ENCODE measurements around the gene CAPRIN1.

Gene CAPRIN1

DNA sequence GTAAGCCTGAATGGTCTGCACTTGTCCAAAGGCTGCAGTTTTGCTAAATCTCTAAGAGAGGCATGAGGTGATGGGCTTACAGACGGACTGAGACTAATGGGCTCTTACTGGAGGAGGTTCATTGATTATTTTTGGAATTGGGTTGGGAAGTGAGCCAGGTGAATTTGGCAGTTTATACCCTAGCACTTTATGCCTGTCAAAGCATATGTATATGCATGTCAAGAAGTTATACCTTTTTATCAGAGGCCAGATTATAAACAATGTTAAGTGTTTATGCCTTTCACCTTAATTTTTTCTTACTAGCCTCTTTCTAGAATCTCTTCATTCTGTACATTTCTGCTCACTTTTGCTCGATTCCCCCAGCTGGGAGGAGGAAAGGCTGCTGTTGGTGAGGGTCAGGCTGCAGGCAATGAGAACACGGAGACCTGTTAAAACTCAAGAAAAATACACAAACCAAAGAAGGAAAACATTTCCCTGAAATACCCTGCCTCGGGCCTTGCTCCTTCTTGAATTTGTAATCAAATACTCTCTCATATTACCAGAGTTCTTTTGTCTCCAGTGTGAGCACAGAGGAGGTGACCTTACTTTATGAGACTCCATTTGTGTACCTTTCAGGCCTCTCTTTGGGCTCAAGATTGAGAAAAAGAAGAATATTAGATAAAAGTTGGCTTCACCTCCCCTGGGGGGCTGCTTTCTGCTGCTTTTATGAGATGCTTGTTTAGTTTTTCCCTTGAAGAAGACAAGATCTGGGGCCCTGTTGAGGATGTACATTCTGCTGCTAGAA is 73.5 kb downstream of the CAPRIN1 start:
- no peak for DNase-seq (ENCODE audit: low spot score)
- in situ Hi-C loops (cut with MboI; ENCODE audit: low sequenced_read_pairs, unreplicated experiment) = no loop called here
- TF ChIP-seq CTCF (IDR thresholded peaks at IDR 0.05; ENCODE audit: borderline replicate concordance, control extremely low read depth, extremely low read depth, insufficient read depth, missing control alignments) = no peak

GRCh38 chr11:34126959-34127848 is 75.7 kb downstream of the CAPRIN1 start:
- in situ Hi-C loops (cut with MboI; ENCODE audit: low sequenced_read_pairs, unreplicated experiment) = no loop called here
- TF ChIP-seq CTCF (IDR thresholded peaks at IDR 0.05; ENCODE audit: borderline replicate concordance, control extremely low read depth, extremely low read depth, insufficient read depth, missing control alignments) = no peak
- DNase-seq (ENCODE audit: low spot score) = no peak

GRCh38 chr11:34128824-34129223 is 77.3 kb downstream of the CAPRIN1 start:
- DNase-seq (ENCODE audit: low spot score) = no peak
- TF ChIP-seq CTCF (IDR thresholded peaks at IDR 0.05; ENCODE audit: borderline replicate concordance, control extremely low read depth, extremely low read depth, insufficient read depth, missing control alignments) = no peak
- in situ Hi-C loops (cut with MboI; ENCODE audit: low sequenced_read_pairs, unreplicated experiment) = no loop called here

DNA sequence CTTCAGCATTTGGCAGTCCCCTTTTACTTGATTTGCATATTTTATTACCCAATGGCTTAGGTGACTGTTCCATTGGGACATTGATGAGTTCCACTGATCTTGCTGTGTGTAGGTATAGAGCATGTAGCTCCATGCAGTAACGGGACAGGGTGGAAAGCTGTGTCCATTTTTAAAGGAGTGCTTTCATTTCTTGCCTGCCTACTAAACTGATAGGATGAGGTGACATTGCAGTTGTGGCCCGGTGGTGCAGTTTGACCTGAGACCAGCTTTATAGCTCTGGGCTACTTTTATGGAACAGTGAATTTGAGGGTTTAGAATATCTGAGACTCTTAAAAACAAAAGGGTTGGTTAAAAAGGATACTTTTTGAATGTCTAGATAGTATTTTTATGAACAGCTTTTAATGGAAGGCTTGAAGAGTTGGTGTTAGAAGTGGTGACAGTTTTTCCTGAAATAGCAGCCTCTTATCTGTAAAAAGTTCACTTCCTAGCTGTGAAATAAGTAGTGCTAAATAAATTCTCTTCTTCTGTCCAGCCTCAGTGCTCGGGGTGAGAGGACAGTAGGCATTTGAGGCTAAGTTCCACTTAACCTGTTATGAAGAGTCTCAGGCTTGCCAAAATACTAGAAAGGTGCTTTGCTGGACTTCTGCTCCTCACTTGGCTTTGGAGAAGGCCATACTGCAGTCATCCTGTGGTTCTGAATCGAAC is 80.9 kb downstream of the CAPRIN1 start:
- TF ChIP-seq CTCF (IDR thresholded peaks at IDR 0.05; ENCODE audit: borderline replicate concordance, control extremely low read depth, extremely low read depth, insufficient read depth, missing control alignments) = no peak
- in situ Hi-C loops (cut with MboI; ENCODE audit: low sequenced_read_pairs, unreplicated experiment) = no loop called here

DNA sequence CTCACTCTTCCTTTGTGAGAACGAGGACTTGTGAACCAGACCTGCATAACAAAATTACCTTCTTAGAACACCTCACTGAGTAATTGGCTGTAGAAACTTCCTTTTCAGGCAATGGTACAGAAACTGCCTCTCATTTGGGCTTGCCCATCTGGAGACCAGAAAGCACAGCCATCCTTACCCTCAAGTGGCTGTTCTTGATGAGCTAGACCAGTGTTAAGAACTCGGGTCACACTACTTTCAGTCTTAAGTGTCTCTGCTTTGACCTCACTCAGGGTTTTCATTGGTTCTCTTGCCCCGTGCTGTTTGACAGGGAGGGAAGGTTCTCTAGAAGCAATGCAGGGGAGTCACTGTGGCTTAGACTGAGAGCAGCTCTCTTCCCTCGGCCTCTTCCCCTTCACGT is 83.2 kb downstream of the CAPRIN1 start:
- in situ Hi-C loops (cut with MboI; ENCODE audit: low sequenced_read_pairs, unreplicated experiment) = no loop called here
- no peak for DNase-seq (ENCODE audit: low spot score)
- TF ChIP-seq CTCF (IDR thresholded peaks at IDR 0.05; ENCODE audit: borderline replicate concordance, control extremely low read depth, extremely low read depth, insufficient read depth, missing control alignments) = no peak

More for the DNA sequence above, 80.9 kb downstream of the CAPRIN1 start:
- no peak for DNase-seq (ENCODE audit: low spot score)

- no peak for TF ChIP-seq CTCF (IDR thresholded peaks at IDR 0.05; ENCODE audit: borderline replicate concordance, control extremely low read depth, extremely low read depth, insufficient read depth, missing control alignments)
- in situ Hi-C loops (cut with MboI; ENCODE audit: low sequenced_read_pairs, unreplicated experiment) = no loop called here
- DNase-seq (ENCODE audit: low spot score) = no peak
Observed at GRCh38 chr11:34135439-34135838, 83.9 kb downstream of the CAPRIN1 start.
